C1 segment of cervical spinal cord (tissue), 14 donors: ENCODE results near the gene AFF2.

ENCODE experiments used
- DNase-seq, 14 donors: peaks; one replicate each; lab custom pipeline; 2025; lab: John Stamatoyannopoulos, UW

Gene AFF2

DNA sequence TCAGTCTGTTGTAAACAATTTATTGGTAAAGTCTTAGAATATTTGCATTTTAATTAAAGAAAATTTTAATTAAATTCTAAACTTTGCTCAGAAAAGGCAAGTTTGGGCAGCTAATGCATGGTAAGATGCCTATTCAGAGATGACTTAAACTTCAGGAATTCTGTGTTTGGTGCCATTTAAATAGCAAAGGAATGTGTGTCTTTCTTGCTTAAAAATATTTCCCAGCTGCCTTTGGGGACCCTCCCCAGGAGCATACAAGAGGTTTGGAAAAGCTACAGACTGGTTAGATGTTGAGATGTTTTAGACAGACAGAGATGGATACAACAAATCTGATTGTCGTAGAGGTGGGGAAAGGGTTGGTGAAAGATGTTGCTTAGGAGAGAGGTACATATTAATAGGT, 36.5 kb downstream of the AFF2 start:
- DNase-seq, result no peak

DNA sequence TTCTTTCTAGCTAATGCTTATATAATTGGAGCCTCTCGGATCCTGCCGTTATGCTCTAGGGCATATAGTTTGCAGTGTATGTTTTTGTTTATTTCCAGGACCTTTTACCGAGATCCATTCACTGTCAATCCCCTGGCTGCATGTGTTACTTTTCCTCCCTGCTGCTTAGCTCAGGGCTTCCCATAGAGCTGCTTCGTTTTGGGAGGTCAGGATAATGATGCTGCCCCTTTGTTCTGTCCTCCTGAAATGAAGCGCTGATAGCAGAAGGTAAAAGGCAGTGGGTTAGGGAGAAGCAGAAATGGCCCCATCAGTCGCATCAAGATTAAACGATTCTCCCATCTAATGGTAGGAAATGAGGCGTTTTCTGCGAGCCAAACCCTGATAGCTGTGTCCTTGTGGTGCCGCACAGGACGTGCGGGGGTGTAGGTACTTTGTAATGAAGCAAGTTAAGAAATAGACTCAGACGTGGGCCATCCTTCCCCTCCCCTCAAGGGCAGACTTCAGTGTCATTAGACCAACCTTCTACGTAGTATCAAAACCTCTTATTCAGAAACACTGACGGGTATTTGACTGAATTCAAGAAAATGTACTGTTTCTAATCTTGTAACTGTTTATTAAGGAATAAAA, 37.3 kb downstream of the AFF2 start:
- DNase-seq, result no peak

GRCh38 chrX:148538582-148538981, 38.2 kb downstream of the AFF2 start:
- no peak for DNase-seq

GRCh38 chrX:148540114-148540513, 39.7 kb downstream of the AFF2 start:
- DNase-seq, result no peak

- no peak for DNase-seq
These were observed 40.5 kb downstream of the AFF2 start for GRCh38 chrX:148540671-148541583.

DNA sequence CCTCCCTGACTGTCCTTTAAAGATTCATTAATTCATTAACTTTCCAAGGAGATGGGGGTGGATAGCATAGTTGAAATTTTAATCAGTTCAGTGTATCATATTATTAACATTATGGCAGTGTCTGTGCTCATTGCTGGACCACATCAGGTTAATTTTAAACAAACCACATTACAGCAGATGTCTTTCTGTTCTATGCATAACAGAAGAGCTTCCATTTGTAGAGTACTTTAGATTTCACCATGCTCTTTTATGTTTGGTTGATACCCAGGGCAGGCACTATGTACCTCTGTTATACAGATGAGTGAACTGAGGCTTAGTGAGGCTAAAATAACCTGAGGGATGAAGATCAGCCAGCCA, 41.1 kb downstream of the AFF2 start:
- DNase-seq, result no peak

DNA sequence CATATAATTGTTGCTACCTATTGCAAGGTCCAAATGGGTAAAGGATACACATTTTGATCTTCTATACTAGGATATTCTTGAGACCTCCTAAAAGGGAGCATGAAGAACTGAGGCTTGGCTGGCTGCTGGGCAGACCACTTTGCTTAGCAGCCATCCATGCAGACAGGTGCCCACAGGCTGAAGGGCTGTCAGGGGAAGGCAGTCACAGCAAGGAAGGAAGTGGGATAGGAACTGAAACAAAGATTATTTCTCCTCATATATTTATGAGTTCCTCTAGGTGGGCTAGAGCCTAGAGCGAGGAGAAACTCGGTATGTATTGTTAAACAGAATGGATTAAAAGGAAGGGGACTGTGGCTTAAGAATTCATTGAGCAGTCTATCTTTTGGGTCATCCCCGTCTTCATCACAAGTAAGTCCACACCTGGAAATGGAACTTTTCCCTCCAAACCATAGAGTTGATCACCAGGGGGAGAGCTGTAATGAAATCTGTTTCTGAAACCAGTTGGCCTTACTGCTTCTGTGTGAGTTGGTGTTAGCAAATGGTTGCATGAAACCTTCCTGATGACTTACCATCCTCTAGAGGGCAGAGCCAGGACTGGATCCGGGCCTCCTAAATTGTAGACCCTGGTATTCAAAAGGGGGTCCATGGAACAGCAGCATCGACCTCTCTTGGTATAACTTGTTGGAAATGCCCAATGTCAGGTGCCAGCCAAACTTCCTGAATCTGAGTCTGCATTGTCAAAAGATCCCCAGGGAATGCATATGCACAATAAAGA, 42.3 kb downstream of the AFF2 start:
- no peak for DNase-seq

- DNase-seq, result no peak
These were observed 52.4 kb downstream of the AFF2 start for GRCh38 chrX:148552775-148553174.

GRCh38 chrX:148555101-148555500, 54.7 kb downstream of the AFF2 start:
- DNase-seq, result no peak

- DNase-seq, result no peak
These were observed 55.3 kb downstream of the AFF2 start for GRCh38 chrX:148555571-148556243.

- DNase-seq, result no peak
These were observed 56.1 kb downstream of the AFF2 start for GRCh38 chrX:148556498-148556897.

GRCh38 chrX:148562846-148563245, 62.4 kb downstream of the AFF2 start:
- no peak for DNase-seq

DNA sequence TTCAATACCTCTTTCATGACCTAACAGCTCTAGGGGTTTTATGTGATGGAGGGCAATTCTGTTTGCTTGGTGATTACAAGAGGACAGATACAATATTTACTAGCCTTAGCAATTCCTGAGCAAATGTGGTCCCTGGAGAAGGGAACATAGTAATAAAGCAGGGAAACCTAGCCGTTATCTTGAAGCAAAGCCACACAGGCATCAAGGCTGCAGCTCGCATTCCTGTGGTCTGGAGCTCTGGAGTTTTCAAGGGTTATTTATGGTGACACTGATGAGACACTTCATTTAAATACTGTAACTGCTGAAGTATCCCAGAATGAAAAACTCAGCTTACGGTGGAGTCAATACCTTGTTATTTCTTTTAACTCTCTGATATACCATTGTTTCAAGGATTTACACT, 66.8 kb downstream of the AFF2 start:
- DNase-seq, result no peak

- DNase-seq, result no peak
These were observed 67.4 kb downstream of the AFF2 start for GRCh38 chrX:148567779-148568178.

DNA sequence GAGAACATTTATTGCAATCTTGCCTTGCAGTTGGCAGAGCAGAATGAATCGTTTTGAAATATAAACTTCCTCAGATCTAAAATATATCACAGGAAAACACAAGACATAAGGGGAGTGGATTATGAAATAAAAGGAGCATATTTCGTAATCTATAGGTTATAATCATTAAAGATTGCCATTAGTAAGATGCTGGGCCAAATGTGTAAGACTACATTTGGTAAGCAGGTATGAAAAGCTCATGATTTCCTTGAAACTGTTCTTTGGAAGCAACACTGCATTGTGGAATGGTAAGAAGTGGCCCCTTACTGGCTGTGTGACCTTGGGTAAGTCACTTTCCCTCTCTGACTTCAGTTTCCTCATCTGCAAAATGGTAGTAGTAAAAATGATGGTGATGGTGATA, 68.3 kb downstream of the AFF2 start:
- no peak for DNase-seq

DNA sequence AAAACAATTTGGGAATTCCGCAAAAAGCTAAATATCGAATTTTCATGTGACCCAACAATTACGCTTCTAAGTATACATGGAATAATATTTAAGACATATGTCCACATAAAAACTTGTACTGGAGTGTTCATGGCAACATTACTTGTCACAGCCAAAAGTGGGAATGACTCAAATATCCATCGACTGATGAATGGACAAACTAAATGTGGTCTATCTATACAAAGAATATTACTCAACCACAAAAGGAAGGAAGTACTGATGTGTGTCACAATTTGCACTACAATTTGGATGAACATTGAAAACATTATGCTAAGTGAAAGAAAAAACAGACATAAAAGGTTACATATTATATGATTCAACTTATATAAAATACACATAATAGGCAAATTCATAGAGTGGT, 71.9 kb downstream of the AFF2 start:
- DNase-seq, result no peak

DNA sequence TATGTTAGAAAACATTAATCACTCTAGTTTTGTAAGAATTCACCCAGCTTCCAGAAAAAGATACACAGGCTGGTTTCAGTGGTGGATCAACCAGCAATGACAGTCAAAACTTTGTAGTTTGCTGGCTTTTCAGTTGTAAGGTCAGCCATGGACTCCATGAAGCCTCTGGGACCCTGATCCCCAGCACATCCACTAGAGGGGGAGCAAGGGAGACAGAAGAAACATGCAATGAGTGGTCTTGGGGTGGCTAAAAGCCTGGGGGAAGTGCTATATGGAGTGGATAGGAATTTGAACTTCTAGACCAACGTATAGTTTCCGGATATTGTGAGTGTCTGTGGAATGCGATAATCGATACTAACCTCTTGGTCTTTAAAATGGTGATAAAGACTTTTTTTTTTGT, 72.7 kb downstream of the AFF2 start:
- DNase-seq, result no peak

DNA sequence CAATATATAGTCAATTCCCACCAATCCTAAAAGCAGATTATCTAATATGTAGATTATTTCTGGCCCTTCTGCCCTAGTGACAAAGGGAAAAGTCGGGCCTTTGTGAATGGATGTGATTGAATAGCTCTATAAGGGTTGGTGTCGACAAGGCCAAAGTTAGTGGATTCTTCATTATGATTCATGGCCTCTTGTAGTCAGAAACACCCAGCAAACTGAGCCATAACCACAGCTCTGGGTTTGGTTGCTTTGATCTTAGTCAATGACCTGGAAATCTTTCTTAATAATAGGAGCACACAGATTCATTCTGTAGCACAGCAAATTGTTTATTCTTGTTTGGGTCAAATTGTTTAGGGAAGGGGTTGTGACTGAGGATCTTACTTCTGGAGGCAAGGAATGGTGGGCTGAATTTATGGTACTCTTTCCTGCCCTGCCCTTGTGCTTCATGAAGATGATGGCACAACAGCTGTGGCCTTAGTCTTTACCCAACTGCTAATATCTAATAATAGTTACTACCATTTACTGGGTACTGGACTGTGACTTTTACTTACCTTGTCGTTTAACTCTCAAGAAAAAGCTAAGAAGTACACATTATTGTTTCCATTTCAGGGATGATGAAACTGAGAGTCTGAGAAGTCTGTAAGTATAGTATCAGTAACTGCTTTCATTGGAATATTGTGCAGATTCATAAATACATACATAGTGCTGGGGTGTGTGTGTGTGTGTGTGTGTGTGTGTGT, 74.0 kb downstream of the AFF2 start:
- no peak for DNase-seq

- DNase-seq, result no peak
These were observed 76.0 kb downstream of the AFF2 start for GRCh38 chrX:148576396-148576795.

GRCh38 chrX:148577741-148578140, 77.3 kb downstream of the AFF2 start:
- peak in 1 of 14 donors; percentile 46 for DNase-seq

GRCh38 chrX:148580016-148580415, 79.6 kb downstream of the AFF2 start:
- peak in 1 of 14 donors; percentile 51 for DNase-seq
